Amniotic stem cell (primary cell): Measurements from ENCODE around the gene CACNA2D3.

Experiments used
- DNase-seq: peaks from one replicate; lab custom pipeline; 2025; lab: John Stamatoyannopoulos, UW

Gene CACNA2D3

DNA sequence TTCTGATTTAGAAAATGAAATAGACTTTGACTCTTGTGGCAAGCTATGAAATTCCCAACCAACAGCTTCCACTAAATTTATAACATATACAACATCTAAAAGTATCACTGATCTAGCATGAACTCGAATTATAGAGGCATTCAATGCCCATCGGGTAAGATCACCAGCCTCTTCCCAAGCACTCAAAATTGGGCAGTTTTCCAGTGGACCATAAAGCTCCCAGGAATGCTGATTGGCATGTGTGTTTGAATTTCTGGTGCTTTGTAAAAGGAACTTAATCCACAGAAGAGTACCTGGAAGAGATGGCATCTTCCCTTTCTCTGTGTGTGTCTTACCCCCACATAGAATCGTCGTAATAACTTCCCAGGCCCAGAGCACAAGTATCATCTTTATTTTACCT lies 795.5 kb downstream of the CACNA2D3 start:
- DNase-seq: no peak

DNA sequence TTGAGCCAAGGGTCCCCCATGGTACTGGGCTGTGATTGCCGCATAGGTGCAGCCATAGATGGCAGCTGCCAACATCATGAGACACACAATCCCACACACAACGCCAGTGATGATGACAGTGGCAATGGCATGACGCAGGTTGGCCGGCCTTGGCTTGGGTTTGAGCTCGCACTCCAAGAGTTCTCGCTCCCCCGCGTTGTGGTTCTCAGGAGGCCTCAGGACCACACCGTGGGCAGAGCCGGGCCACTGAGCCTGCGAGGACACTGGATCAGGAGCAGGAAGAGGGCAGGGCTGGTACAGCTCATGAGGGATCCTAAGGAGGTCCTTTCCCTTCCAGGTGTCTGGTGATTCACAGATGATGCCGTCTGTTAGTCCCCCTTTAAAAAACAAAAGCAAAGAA lies 796.2 kb downstream of the CACNA2D3 start:
- DNase-seq: no peak

DNA sequence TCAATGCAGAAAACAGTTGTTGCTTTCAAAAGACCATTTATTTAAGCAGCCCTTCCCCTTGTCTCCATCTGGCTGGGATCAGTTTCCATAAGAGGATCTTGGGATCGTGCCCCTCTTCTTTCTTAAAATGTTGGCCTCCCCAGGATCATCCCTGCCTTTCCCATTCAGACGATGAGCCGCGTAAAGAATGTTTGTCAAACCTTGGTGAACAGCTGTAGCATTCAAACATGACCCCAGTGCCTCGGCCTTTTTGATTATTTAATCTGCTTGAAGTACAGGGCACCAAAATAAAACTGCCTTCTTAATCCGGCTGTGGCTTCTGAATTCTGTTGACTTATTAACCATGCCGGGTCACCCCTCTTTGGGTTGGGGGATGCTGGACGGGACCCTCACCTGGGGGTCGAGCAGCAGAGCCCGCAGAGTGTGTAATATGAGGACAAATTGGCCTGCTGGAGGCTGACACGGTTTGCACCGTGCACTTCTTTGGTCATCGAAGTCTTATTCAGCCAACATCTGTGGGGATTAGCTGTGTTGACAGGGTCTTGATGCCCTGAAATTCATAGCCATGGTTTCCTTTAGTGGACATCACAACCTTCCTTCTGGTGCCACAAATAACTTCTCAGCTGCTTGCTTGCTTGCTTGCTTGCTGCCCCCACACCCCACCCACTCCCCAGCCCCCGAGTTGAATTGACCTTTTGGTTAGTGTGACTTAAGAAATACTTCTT lies 805.9 kb downstream of the CACNA2D3 start, which contains the start of gene LRTM1:
Gene LRTM1, minus strand, starts transcription at position 14 of the 725 bp plus-strand sequence. CDS start 148 bp downstream, outside the sequence.
- no peak for DNase-seq

DNA sequence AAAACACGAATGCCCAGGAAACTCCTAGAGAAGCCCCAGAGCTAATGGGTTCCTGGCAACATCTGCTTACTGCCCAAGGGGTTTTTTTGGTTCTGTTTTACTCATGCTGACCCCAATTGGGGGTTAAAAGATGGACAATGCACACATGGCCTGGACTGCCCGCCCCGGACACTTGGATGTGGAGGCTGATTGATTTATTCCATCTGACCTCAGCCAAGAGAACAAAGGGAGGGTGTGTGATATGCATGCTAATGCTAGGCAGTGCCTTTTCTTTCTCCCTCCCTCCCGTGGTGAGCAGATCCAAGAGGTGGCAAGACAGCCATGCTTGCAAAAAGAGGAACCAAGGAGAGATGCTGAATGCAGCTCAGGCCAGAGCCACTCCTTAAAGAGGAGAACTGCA lies 808.8 kb downstream of the CACNA2D3 start:
- no peak for DNase-seq

DNA sequence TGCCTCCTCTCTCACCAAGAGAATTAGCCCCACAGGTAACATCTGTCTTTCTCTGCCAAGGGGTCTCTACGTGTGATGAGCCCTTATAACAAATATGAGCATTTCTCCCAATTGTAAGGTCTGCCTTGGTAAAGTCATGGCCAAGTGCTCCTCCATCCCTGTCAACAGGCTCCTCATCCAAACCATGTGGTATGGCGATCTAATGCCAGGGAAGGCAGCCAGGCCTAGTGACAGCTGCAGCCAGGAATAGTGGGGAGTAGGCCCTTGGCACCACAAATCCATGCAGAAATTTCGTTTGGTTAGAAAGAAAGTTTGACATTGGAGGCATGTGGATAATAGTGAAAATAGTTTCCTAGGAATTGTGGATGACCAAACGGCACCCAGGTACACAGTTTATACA lies 810.3 kb downstream of the CACNA2D3 start:
- no peak for DNase-seq

DNA sequence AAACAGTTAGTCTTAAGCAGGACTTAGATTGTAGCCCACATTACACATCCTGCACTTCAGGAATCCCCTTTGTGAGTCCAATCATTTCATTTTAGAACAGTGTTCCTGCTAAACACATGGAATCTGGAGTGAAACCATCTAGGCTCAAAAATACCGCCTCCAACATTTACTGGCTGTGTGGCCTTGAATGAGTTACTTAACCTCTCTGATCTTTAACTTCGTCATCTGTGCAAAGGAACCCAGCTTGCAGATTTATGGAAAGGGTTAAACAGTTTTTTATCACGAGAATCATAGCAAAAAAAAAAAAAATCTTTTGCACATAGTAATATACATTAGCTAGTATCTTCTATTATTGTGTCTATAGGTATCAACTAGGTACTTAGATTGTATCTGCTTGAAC lies 813.5 kb downstream of the CACNA2D3 start:
- no peak for DNase-seq

DNA sequence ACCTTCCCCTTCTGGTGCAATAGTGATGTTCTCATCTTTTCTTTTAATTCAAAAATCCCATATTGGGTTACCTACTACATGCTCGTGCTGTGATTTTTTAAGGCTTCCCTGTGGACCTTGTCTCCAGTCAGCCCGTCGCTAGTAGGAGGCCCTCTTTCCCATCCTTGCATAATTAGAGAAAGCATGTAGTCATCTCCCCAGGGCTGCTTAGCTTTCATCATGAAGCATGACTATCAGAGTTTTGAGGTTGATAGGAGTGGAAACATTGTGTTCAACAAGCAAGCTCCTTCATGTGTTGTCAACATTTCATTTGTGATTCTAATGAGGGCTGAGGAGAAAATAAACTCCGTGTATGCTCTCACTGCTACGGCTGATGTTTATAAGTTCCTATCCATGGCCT lies 814.2 kb downstream of the CACNA2D3 start:
- no peak for DNase-seq

DNA sequence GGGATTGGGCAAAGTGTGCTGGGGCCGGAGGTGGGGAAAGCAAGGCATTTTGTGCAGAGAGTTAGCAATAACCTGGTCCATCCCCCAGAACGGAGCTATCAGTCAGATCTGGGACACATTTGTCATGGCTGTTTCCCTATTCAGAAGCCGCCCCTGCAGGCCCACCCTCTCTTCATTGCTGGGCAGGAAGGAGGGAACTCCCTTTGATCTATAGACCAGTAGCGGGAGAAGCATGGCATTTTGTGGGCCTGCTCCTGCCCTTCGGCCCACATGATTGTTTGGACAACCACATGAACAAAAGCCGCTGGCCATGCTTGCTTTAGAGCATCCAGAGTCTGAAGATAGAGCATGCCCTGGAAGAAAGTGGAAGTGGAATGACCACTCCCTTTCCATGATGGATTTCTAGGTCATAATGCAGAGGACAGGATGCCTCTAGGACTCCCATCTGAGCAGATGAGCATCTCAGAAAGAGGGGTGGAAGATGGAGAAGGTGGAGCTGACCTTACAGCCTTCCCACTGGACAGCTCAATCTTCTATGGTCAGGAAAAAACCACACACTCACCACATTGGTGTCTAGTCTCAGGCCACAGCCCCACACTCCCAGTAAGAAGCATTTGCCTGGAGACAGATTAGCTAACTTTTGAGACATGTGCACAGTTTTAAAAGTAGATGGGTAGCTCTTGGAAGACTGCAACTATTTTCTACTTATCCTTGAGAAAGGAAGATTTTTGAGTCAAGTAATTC lies 817.4 kb downstream of the CACNA2D3 start:
- DNase-seq: no peak

DNA sequence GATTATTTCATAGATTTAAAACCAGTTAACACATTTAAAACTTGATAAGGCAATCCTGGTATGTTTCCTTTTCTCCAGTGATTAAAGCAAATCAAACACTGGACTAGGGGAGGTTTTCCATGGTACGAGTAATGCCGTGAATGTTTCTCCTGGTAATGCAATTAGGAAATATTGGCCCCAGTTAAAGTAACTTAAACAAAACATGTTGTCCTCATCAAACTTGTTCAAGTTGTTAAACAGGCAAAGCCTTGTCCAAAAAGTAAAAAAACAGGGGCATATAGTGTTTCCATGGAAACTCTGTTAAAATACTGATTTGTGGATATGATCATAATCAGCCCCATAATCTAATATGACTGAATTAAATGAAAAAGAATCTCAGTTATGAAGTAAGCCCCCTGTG lies 818.6 kb downstream of the CACNA2D3 start:
- no peak for DNase-seq

DNA sequence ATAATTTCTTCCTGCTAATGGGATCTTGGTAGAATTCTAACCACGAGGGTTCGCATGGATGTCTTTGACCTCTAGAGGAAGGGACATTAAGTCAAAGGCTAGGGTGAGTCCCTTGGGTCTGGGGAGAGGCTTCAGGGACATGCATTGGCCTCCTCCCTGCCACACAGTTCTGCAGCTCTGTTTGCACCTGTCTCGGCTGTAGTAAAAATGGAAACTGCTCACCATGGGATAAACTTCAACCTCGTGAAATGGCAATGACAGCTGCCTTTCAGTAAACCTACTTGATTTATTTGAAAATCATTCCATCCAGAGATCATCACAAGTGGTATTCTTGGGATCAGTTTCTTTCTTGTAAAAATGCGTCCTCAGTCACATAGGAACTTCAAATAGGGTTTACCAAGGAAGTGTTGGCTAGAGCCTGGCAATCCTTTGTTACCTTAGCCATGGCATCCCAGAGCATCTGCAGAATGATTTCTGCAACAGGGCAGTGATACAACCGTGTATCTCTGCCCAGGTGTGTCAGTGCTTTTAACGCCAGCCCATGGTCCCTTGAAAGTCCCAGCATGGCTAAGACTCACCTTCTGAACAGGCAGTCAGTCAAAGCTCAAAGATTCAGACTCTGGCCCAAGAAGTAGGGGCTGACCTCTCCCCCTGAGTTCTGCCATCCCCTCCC lies 819.5 kb downstream of the CACNA2D3 start:
- no peak for DNase-seq

DNA sequence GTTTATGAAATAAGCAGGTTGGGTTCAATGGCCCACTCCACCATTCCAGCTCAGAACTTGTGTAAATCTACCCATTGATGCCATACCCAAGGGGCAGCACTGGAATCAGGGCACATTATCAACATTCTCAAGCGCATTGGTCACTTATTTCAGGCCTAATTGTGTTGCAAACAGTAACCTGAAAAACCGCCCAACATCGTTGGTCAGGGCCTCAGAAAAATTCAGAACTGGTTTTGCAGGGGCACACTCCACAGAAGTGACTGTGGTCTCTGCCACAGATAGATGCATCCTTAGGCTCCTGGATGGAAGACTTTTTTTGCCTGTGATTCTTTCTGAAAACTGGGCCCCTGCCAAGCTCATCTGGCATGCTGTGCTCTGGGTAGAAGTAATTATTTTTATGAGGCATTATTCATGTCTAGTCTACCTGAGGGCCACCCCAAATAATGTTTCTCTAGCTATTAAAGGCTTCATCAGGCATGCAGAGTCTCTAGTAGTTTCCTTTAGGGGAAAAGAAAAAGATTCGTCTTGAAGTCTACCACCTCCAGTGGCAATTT lies 827.2 kb downstream of the CACNA2D3 start:
- DNase-seq: no peak

DNA sequence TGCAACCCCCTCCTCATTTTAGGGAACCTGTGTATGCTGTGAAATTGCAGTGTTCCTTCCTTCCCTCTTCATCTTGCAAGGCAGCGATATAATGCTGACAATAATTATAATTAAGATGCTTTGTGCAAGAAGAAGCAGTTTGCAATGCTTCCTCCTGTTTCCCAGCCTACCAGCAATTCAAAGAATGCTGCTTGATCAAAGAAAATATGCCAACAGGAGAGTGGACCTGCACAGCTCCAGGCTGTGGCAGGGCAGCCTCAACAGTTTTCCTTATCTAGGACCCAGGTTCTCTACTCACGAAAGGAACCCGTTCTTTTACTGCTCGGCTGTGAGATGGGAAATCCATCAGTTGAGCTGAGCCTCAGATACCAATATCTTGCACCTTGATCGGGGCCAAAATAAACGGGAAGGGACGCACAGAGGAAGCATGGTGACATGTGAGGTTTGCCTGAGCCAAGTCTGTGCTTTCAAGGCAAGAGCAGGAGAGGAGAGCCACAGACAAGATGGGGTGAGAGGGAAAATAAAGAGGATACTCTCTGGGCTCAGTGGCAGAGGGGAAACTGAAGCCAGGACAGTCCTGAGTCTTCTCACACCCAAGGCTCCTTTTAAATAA lies 828.1 kb downstream of the CACNA2D3 start:
- DNase-seq: no peak

DNA sequence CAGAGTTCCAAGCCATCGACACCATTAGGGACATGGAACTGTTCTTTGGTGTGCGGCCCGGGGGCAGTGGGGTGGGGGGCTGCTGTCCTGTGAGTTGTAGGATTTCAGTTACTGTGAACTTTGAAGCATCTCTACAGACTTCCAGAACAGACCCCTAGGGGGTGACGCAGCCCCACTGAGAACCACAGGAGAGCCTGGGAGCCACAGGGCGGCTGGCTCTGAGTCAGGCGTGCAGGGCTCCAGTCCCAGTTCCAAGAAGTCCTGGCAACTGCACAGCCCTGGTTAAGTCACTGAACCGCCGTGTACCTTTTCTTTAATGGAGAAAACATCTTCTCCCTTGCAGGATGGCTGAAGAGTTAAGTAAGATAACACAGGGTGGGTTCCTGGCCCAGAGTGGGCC lies 829.1 kb downstream of the CACNA2D3 start:
- DNase-seq: peak; percentile 69

DNA sequence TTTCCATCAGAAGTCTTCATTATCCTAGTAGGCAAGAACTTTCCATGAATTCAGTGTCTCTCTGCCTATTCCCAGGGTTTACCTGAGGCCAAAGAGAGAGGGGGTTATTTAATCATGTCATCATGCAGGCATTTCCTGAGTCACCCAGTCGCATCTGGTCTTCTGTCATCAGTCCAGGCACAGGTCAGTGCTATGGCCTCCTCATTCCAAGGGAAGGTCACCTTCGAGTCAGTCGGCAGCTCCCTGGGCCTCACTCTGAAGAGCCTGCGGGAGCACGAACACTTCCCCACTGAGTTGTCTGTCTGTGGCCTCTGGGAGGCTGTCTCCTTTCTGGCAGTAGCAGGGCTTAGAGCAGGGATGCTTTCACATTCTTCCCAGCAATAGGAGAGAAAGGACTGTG lies 831.7 kb downstream of the CACNA2D3 start:
- no peak for DNase-seq

DNA sequence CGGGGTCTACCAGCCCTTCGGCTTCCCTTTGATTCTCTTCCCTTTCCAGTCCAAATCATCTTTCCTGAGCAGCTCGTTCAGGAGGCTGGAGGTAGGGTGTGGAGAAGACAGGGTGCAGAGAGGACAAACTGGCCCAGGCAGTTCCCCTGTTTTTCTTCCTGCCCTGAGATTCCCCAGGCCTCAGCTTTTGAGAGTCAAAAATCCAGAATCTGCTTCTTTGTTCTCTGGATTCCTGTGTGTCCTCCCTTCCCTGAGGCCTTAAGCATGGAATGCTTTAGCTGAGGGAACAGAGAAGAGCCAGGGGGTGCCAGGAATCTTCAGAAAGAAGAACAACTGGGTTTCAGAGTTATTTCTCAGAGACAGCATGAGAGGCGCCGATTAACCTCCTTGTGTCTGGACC lies 832.2 kb downstream of the CACNA2D3 start:
- DNase-seq: no peak

DNA sequence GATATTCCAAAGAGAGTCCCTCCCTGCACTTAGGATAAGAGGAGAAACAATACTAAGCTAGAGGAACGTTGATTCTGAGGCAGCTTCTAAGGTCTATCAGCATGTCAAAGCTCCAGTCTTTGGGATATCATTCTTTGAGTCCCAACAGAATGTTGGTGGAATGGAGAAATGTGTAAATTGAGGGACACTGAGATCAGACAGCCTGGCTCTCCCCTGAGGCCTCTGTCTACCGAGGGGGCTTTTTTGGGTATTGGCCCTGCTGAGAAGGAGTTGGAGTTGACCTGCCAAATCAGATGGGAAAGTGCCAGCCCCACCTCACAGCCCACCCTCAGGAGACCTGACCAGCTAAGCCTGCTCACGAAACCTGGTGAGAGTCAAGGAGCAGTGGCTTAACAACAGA lies 833.1 kb downstream of the CACNA2D3 start:
- no peak for DNase-seq

DNA sequence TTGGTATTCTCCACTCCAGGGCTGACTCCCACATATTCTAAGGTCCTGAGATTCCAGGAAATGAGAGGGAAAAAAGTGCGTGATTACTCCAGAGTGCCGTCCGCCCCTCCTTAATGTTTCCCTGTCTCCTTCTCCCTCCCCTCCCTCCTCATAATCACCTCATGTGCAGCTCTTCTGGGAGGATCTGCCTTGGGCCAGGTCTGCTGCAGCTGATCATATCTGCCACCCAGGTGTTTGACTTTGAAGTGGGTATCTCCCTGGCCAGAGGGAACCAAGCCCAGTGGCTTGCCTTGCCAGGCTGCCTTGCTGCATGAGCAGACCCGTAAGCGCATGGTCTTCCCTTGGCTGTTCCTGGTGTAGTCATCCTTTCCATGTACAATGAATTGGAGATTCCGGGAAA lies 833.6 kb downstream of the CACNA2D3 start:
- no peak for DNase-seq

DNA sequence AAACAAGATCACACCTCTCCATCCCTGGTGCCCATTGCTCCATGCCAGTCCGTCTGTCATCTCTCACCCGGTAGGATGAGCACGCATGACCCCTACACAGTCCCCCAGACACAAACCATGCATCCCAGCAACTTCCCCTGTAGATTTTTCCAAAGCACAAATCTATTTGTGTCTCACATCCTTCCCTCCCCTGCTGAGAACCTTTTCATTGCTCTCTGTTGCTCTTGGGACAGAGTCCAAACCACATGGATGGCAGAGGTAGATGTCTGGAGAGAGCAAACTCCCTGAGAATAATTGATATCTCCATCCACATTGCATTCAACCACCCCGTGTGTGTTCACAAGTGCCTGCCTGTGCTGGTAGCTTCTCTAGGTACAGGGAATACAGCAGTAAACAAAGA lies 835.4 kb downstream of the CACNA2D3 start:
- DNase-seq: no peak

DNA sequence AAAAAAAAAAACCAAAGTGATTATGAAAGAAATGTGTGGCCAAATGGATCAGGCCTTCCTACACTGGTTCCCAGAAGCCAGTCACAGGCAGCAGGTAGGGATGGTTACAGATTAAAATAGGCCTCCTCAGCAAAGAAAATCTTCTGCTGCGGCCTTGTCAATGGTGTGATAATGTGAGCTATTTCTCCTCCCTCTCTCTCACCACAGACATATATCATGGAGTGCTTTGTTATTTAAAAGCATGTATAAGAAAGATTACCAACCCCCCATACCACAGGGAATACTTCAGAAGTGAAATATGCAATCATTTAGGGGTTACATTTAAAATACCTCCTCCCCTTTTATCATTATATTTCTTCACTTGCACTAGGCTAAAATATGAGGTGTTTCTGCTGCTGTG lies 837.7 kb downstream of the CACNA2D3 start:
- DNase-seq: no peak

DNA sequence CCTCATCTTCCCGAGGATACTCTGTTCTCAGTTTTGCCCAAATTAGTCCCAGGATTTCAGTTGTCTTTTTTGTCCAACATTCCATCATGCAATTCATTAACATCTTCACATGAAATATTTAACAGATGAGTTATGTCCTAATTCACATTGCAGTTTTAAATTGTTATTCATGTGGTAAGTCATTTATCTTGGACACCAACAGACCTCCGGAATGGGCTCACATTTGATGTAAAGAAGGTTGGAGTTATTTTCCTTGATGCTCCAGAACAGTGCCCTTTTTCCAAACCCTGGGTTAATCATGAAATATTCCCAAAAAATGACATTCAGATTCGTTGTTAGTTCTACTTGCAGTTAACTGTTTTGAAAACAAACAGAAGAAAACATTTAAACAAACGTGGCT lies 838.3 kb downstream of the CACNA2D3 start:
- no peak for DNase-seq

DNA sequence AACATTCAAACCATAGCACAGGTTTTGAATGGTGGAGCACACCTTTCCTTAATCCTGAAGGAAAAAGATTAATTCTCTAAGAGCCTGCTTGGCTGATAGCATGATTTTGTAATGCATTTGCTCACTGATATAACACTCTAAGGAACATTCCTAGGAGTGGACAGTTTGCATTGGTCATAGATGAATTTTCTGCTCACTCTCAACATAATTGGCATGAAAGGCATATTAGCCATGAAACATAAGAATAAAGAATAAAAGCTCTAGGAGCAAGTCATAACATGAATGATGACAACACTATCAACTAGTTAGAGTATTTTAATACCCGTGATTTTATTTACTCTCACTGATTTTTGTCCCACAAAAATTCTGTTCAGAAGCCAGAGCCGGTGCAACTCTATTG lies 839.8 kb downstream of the CACNA2D3 start:
- no peak for DNase-seq

DNA sequence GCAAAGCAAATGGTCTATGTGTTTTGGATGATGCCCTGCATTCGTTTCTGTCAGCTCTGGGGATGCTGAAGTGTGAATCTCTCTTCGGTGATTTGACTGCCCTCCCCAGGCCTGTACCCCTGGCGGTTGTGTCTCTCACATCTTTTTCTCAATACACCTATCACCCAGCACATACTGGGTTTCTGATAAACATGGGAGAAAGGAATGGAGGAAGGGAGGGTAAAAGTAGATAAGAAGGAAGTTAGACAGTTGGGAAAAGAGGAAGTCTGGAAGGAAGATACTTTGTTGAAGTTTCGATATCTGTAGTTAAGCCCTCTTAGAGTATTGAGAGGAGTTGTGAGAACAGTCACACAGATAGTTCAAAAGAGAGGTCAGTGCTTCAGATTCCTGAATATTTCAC lies 841.3 kb downstream of the CACNA2D3 start:
- DNase-seq: no peak
